HG03354 (cell line): ENCODE results near the gene GAB2.

Experiments
- ATAC-seq: cut with Tn5 transposase; IDR thresholded peaks from one replicate; pipeline ENCODE4 v1.9.1; 2021; ENCODE audit warnings: mild to moderate bottlenecking; ENCODE audit not compliant: unreplicated experiment, poor library complexity, severe bottlenecking

Gene GAB2

DNA sequence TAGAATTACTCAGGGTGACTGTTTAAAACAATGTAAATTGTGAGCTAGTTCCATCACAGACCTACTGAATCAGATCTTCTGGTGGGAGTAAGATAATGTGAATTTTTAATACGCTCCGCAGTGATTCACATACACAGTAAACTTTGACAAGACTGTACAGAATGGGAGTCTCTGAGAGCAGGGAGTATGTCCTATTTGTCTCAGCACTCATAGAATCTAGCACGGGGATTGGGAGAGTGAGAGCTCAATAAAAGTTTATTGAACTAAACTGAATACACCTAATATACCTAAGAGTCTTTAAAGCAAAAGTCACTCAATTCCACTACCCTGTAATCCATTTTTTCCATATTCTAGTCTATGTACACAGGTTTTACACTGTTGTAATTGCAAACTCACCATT lies 11.2 kb upstream of the GAB2 start:
- ATAC-seq: no peak

DNA sequence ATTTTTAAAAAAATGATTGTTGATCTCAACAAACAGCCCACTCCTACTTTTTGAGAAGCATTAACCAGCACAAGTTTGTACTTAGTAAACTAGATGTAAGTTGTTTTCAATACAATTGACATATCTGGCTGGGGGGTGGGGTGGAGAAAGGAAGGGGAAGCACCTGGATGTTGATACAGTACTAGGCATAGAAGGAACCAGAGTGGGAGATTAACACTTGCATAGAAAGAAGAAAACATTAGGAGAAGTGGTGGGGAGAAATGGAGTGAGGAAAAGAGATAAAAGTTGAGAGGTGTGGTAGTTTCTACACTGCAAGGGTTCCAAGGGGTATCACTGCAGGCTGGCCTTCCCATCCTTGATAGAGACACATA lies 10.6 kb upstream of the GAB2 start:
- ATAC-seq: no peak

DNA sequence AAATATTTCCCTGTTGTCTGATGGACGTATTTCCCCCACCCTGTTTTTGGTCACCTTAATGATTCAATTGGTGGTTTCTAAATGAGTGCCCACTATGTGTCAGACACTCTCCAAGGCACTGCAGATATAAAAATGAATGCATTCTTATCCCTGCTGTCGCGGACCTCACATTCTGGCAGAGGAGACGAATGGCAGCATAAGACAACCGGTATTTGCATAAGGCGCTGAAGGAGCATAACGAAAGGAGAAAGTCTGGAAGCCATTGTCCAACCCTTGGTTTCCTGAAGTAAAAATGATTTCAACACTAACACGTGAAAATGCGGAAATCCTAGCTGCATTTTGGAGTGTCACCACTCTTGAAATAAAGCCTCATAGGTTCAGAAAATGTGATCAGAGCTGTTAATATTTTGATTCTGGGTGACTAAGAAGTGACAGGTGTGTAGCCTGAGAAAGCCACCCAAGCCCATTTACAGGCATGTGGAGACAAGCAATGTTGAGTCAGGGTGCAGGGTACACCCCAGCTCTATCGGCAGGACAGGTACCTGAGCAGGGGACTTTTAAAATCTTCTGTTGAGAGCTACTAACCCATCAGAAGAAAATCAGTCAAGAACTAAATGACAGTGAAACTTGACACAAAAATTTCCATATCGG lies 10.1 kb upstream of the GAB2 start:
- peak; percentile 46 for ATAC-seq

DNA sequence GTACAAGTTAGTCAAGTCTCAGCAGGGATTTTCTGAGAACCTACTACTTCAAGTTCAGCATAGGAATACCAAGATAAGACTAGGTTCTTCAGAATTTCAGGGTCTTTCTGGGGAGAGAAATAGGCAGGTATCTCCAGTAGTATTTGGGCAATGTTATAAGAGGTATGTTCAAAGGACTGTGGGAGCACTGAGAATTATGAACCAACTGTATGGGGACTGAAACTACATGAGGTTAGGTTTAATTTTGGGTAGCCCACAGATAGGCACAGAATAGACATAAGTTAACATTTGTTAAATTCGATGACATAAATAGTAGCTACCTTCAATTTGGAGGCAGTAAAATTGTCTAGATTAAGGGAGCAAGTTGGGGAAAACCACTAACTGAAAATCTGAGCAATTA lies 9.2 kb upstream of the GAB2 start:
- ATAC-seq: no peak

DNA sequence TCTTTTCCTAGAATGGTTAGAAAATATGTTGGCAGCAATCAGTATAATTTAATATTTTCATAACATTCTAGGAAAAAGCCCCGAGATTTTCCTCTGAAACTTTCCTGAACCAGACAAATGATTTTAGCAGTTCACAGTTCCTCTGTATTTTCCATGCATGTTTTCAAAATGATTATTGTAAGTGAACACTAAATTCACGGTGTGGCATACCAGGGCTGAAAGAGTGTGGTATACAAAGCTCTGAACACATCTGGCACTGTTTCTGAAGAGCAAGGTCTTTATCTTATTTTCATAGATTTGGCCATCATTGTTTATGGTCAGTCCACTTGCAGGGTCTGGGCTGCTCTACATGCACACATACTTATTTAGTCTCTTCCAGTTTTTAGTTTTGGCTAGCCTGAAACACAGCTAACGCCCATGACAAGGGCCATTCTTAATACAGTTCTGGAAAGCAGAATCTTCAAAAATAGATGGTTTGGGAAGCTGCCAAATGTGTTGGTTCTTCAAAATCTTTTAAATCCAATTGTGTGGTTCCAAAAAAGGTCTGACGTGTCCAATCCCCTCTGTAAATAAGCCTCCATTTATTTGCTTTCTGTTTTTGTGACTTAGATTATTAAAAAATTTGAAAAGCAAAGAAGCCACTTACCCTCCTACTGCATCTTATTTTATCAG lies 7.9 kb upstream of the GAB2 start:
- ATAC-seq: no peak

DNA sequence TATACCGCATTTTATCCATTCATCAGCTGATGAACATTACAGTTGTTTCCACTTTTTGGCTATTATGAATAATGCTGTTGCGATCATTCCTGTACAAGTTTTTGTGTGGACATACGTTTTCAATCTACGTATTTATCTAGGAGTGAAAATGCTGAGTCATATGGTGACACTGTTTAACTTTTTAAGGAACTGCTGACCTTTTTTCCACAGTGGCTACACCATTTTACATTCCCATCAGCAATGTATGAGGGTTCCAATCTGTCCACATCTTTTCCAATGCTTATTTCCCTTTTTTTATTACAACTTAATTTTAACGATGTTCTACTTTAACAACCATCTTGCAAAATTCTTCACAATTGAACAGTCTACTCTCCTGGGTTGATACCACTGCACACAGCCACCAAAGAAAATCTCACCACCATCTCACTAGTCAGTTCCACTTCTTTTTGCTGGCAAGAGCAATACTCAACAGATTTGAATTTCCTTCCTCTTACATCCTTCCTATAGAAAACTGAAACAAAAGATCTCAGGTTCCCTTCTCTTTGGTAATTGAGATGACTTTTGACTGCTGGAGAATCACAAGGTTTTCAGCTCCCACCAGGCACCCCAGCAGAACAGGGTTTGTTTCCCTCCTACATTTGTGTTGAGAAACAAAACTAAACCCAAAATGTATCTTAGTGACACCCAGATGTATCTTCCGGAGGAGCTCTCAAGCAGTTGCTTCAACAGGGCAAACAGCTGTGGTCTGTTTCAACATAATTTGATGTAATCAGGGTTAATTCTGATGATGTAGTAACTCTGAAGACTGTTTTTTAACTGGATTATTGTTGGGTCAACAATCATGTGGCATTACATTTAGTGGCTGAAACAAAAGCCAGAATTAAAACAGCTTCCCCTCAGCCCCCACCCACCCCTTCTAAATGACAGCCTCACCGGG lies 7.0 kb upstream of the GAB2 start:
- ATAC-seq: peak; percentile 34

DNA sequence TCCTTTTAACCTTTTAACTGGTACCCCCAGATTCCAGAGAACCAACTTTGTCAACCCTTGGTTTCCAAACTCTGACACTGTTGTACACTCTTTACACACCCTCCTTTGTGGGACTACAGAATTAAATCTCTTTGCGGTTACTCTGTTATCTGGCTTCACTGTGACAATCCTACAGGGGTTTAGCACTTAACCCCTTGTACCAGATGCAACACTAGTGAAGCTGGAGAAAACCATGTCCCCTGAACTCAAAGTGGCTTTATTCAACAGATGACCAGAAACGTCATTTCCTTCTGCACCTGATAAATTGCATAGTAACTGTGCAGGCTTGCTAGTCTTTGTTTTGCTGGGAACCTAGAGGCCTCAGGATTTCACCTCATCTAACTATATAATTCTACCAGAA lies 5.6 kb upstream of the GAB2 start:
- ATAC-seq: no peak

DNA sequence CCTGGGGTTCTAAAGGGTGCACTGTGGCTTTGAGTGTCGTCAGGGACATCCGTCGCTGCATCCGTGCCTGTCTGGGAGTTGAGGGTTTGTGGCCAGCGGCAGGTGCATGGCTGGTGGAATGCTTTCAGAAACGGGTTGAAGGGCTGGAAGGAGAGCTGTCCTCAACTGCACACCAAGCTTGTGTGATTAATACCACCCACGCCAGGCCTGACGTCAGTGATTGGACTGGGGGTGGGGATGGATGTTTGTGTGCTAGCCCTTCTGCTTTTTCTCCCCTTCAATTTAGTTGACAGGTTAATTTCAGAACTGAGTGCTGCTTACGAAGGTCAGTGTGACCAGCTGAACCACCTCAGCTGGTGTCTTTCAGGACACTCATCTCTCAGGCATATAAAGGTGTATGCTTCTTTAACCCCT lies 3.2 kb upstream of the GAB2 start:
- ATAC-seq: no peak

DNA sequence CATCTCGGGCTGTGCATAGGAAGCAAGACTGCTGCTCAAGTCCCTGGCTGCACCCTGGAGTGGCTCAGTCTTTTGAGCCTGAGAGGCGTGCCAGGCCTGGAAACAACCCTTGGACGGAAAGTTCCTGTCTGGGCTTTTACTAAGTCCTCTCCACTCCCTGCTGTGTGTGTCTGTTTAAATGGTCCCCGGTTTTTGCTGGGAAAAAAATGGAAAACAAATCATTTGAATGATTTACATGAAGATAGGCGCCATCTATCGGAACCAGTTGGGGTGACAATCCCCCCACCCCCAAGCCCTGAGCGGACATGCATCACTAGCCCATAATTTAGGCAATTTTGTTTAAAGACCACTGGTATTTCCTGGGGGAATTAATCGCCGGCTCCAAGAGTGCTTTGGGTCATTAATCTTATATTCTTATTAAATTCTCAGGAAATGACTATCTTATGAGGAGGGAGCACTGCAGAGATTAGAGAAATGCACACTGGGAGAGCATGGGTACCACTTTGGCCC lies 2.7 kb upstream of the GAB2 start:
- no peak for ATAC-seq

DNA sequence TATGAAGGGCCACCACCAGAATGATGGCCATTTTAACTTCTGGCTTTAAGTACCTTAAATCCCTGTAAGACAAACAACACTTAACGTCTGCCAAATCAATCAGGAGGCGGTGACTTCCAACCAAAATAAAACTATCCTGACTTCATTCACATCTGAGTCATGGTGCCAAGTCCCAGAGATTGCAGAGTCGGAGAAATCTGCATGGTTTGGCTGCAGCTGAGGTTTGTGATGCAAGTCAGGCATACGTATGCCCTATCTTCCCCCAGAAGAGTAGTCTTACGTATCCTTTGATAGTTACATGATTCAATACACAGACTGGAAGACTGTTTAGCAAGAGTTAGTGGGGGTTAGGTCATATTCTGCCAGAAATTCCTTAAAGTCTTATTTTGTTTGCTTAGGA lies 1.7 kb upstream of the GAB2 start:
- ATAC-seq: no peak

DNA sequence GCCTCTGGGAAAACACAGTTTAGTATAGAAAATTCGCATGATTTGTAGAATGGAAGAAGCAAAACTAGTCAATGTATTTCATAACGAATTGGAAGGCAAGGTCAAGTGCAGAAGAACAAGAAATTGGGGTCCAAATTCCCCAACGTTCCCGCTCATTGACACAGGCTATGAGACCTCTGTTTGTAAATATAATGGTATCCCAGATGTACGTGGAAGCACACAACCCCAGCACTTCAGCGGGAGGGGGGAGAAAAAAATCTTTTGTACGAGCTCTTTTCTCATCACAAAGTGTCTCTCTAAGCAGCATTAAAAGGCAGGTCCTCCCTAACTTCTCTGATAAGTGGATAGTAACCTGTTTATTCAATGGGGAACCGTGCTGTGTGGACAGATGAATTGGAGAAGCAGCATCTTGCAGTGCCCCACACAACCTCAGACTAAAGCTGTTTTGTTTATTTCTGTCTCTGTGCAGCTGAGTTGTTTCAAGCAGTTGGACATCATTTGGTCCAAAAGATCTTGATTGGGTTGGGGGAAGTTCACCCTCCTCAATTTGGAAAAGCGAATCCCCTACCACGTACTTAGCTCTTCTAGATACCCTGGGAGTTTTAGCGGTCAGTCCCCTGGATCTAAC lies 1.1 kb upstream of the GAB2 start:
- ATAC-seq: no peak

DNA sequence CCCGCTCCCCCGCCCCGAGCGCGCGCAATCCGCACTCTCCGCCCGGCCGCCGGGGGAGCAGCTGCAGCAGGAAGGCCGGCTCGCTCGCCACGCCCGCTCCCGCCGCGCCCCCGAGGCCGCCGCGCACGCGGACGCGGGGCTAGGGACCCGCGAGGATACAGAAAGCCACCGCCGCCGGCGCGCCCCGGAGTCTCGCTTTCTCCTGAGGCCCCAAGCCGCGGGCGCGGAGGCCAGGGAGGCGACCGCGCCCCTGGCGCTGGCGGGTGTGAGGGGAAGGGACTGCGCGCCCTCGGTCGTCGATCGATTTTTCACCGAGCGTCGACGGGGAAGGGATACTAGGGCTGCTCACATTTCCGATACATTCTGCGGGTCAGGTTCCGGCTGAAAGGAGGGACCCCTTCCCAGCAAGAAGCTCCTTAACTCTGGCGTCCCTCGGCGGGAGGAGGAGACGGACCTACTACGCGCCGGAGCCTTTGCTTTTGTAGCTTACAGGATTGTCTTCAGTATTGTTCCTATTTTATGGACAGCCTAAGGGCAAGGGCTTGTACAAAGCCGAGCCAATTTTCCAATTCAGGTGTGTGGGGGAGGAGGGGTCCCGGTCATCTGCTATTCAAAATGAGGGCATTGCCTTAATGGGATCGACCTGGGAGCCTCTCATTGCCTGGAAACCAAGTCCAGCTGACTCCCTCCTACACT lies 416 bp upstream of the GAB2 start:
- peak; percentile 52 for ATAC-seq

DNA sequence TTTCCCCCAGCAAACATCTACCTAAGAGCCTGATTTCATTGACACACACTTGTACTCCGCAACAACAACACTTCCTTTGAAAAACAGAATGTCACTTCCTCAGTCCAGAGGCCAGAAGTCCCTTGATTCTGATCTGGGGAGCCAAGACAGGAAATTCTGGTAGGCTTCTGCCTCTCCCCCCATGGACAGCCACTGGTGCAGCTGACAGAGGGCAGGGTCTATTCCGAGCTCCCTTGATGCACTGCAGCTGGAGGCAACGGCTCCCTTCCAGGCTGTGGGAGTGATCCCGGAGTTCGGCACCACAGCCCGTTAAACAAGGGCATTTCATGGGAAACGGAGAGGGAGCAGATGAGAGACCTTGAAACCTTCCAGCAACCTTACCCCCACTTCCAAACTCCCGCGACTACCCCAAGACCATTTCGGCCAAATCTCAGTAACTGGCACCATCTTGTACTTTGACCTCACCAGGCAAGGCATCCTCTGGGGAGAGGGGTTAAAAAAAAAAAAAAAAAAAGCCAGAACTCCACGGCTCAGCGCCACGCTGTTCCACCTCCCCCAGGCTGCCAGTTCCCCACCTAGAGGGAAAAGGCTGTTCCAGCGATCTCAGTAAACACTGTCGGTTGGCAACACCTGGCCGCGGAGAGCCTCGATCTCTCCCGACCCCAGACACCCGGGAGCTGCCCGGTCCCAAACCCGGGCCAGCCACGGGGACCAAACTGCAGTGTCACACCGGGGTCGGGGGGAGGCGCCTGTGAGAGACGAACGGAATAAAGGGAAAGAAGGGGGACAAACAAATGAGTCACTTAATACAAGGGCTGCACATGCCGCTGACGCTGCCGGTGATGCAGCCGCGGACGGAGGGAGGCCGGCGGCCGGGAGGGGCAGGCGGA lies 1.1 kb downstream of the GAB2 start:
- ATAC-seq: peak; percentile 62

DNA sequence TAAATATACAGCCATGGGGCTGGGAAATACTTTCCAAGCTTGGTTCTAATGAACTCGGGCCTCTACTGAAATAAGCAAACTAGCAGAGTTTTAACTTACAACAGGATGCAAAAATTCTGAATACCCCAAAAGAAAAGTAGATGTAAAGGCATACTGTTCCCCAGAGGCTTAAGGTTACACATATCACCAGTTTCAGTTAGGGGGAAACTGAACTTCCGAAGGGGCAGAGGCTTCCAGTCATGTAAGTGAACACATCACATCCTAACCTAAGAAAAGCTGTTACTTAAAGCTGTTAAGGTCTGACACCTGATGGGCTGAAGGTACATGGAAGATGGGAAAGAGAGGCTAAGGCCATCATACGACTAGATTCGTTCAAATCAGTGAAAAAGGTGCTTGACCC lies 2.3 kb downstream of the GAB2 start:
- no peak for ATAC-seq

DNA sequence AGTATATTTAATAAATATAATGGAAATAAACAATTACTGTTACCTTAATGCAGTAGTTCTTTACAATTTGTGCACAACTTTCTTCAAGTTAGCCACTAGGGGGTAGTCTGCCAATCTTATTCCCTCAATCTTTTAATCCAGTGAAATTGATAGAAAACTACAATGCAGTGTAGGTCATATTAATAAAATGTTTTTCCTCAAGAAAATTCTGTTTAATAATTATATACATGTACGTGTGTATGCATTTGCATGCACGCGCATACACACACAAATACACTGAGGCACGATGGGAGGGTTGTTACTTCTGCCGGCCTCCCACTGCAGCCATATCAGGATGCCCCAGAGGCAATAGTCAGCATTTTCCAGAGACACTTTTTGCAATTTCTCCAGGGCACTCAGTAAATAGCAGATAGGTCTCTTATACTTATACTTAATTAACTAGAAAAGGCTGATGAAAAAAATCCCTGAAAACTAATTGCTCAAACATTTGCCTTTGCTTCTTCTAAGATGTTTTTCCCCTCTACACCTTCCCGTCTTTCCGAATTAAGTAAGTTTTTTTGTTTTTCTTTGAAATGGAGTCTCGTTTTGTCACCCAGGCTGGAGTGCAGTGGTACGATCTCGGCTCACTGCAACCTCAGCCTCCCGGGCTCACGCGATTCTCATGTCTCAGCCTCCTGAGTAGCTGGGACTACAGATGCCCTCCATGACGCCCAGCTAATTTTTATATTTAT lies 3.1 kb downstream of the GAB2 start:
- ATAC-seq: no peak

DNA sequence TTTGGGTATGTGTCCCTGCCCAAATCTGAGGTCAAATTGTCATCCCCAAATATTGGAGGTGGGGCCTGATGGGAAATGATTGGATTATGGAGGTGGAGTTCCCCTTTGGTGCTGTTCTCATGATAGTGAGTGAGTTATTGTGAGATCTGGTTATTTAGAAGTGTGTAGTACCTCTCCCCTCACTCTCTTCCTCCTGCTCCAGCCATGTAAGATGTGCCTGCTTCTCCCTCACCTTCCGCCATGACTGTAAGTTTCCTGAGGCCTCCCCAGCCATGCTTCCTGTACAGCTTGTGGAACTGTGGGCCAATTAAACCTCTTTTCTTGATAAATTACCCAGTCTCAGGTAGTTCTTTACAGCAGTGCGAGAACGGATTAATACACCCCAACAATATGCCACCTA lies 9.0 kb downstream of the GAB2 start:
- ATAC-seq: no peak

DNA sequence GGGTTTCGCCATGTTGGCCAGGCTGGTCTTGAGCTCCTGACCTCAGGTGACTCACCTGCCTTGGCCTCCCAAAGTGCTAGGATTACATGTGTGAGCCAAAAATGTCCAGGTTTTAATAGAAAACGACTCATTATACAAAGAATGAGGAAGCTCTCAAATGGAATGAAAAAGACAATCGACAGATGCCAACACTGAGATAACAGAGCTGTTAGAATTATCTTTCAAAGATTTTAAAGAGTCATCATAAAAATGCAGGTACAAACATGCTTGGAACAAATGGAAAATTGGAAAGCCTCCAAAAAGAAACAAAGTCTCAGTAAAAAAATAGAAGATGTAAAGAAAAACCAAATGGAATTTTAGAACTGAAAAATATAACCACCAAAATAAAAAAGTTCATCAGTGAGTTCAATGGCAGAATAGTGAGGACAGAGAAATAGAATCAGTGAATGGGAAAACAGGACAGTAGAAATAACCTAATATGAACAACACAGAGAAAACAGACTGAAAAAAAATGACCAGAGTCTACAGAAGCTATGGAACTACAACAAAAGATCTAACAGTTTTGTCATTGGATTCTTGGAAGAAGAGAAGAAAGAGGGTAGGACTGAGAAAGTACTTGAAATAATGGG lies 10.9 kb downstream of the GAB2 start:
- ATAC-seq: no peak

DNA sequence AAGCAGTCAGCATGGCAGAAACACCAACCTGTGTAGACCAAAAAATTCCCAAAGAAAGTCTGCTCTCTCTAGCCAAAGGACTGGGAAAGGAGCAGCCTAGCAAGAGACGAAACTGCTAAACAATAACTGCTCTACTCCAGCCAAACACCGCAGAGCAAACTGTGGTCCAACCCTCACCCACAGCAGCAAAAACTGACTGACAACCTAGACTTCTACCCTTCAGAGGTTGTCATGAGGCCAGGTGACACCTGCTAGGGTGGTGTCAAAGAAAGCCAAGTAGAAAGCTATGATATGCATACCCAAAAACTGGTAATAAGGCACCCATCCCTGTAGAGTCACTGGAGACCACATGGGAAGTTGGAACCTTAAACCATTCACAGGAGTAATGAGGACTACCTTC lies 11.8 kb downstream of the GAB2 start:
- ATAC-seq: no peak
